ENCODE data around the gene MAGI2. TPM values are rescaled to one million over a fixed set of nuclear protein-coding genes. Genes with fewer than 3 reads are reported as not detected.
A peak's percentile ranks its signal among the peaks of the same experiment; 100 is the strongest.

MAGI2 gene
- total and polyA plus RNA-seq, 2 of the 13 experiments (the other 11 are each of a cell fraction or from before 2014, with no cell fraction given): 1.5 to 3.8 TPM

GRCh38 chr7:79458796-79459195, 5.3 kb upstream of the MAGI2 start (continued):
- TF ChIP-seq GRHL1 (CRISPR knock-in tag; conservative IDR thresholded peaks at IDR 0.05) (no peak), PAX8 (CRISPR knock-in tag; IDR thresholded peaks at IDR 0.05; ENCODE audit: borderline replicate concordance) (no peak)

DNA sequence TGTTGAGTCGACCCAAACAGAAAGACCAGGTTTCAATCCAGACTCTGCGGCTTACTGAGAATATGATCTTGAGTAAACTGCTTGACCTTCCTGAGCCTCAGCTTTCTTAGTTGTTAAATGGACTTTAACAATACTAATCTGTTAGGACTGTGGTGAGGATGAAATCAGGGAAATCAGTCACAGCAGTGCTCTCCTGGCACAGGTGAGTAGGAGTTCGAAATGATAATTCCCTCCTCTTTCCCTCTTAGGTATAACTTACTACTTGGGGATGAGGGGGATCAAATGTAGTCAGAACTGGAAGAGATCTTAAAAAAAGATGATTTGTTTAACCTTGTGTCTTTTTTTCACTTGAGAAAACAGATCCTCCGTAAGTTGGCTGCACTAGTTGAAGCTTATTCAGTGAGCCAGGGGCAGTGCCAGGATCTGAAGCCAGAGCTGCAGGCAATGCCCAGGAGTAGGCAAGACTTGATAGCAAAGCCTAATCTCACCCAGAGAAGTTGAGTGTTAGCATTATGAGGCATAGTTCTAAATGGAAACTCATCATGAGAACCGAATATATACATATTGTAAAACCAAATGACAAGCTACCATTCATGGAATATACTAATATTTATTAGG, 1.8 kb upstream of the MAGI2 start:
- 78% methylated on average over 5 of the region's 5 CpGs for WGBS (ENCODE audit: low lambda C conversion rate)
- no peak for DNase-seq (ENCODE audit: low spot score)
- in situ Hi-C loops (cut with HindIII; ENCODE audit: extremely low pct_ligation_motif_present, low pct_unique_long_range_greater_than_20kb): no loop called here

More for the DNA sequence above, 1.8 kb upstream of the MAGI2 start:
- Histone ChIP-seq H3K4me1 (ENCODE audit: insufficient read depth, low read length) (peaks cover 63% of the 10 kb centered on the region), H4K20me1 (ENCODE audit: insufficient read depth, low read length) (no peaks in the 10 kb centered on the region), H3K36me3 (replicated peaks in 1 of 2; ENCODE audit: control insufficient read depth in 1 of 2, insufficient read depth in 2 of 2, low read length in 2 of 2) (no peaks in the 10 kb centered on the region), H3K4me2 (ENCODE audit: low read depth, low read length) (peak overlapping the region; percentile 81), H3K79me2 (ENCODE audit: insufficient read depth, low read length) (peaks cover 44% of the 10 kb centered on the region), H3K27me3 (ENCODE audit: control insufficient read depth in 1 of 2, insufficient read depth in 2 of 2, low read length in 2 of 2) (no peaks in the 10 kb centered on the region; a peak in 1 of 5 replicates), H3K27ac (ENCODE audit: extremely low read length, insufficient read depth, low read length) (no peak overlapping the region), H2AFZ (ENCODE audit: low read length) (no peak overlapping the region), H3K4me3 (replicated peaks in 1 of 3; ENCODE audit: insufficient read depth in 1 of 3, low read depth in 2 of 3, low read length in 3 of 3) (peak overlapping the region; percentile 79 to 84 (median 82)), H3K9ac (ENCODE audit: insufficient read depth, low read depth, low read length) (peak overlapping the region; percentile 95), H3K9me3 (ENCODE audit: low read length) (no peaks in the 10 kb centered on the region)
- ChIA-PET CTCF (ENCODE audit: low intra/inter-chr PET ratio, low total read pairs) (no interaction called here), POLR2A (interaction anchor here (0.9 kb wide), 1 partner anchor 20 kb away, joined by 3 read pairs; no protein-coding TSS in a partner anchor)
- ATAC-seq (no peak), FAIRE-seq (no peak)
- no peak for TF ChIP-seq CREB3 (CRISPR knock-in tag; IDR thresholded peaks at IDR 0.05)
- peak; percentile 79 for TF ChIP-seq ZNF263 (CRISPR knock-in tag; IDR thresholded peaks at IDR 0.05)
- intact Hi-C loops (cut with micrococcal nuclease; ENCODE audit: unreplicated experiment): no loop called here
- BruUV-seq (replicated peaks): TSS peak; percentile 33
